Skeletal muscle tissue (tissue), 4 donors: ENCODE data around the gene DDX39A. TPM values are rescaled to one million over a fixed set of nuclear protein-coding genes. Genes with fewer than 3 reads are reported as not detected.
"Not testable (repeated sequence)": the region's sequence is repeated elsewhere in the genome, so short reads cannot be mapped to it uniquely, and the experiment has no call there.

ENCODE experiments used
- H3K27ac ChIP-seq: one replicate; pipeline ENCODE4 v1.7.0; 2013; ENCODE audit warnings: mild to moderate bottlenecking, low read depth, low read length, inconsistent platforms
- H3K27me3 ChIP-seq, 3 donors: one replicate each; pipeline ENCODE4 v1.7.0; 2013; ENCODE audit warnings: low read length in 3 of 3; ENCODE audit not compliant: control insufficient read depth in 3 of 3, insufficient read depth in 3 of 3
- H3K36me3 ChIP-seq, 3 donors: one replicate each; pipeline ENCODE4 v1.7.0; 2013; ENCODE audit warnings: low read length in 3 of 3; ENCODE audit not compliant: control insufficient read depth in 3 of 3, insufficient read depth in 3 of 3
- H3K4me1 ChIP-seq, 3 donors: one replicate each; pipeline ENCODE4 v1.7.0; 2013; ENCODE audit warnings: low read length in 3 of 3, mild to moderate bottlenecking in 3 of 3; ENCODE audit not compliant: control insufficient read depth in 3 of 3, insufficient read depth in 3 of 3
- H3K4me3 ChIP-seq, 3 donors: one replicate each; pipeline ENCODE4 v1.7.0; 2013; ENCODE audit warnings: low read length in 3 of 3
- H3K9ac ChIP-seq, 3 donors: one replicate each; pipeline ENCODE4 v1.7.0; 2013; ENCODE audit warnings: low read length in 3 of 3, mild to moderate bottlenecking in 3 of 3, moderate library complexity in 2 of 3, low read depth in 1 of 3
- H3K9me3 ChIP-seq, 3 donors: one replicate each; pipeline ENCODE4 v1.7.0; 2013; ENCODE audit warnings: low read length in 3 of 3; ENCODE audit not compliant: control insufficient read depth in 3 of 3
- total RNA-seq: library from RNA; depleted of rRNA; stranded (reverse); fragments of >200 nt; gene quantifications from one replicate; pipeline ENCODE4 v1.2.3, GENCODE V29; 2014
- donor health status: Osteomylitis.

Gene DDX39A
- total RNA-seq, 1 donor from 2014 or later: 24.5 TPM

GRCh38 chr19:14402332-14403144 is 16.6 kb downstream of the DDX39A start:
- Histone ChIP-seq H3K4me3 (no peak overlapping the region), H3K27me3 (no peaks in the 10 kb centered on the region), H3K9me3 (no peaks in the 10 kb centered on the region), H3K27ac (no peak overlapping the region), H3K4me1 (peaks cover 3 to 4% (median 4%) of the 10 kb centered on the region in 3 donors), H3K9ac (peak overlapping the region in 1 of 3 donors; percentile 23), H3K36me3 (peaks cover 39 to 52% (median 41%) of the 10 kb centered on the region in 3 donors)

- no peak overlapping the region for H3K27ac ChIP-seq
- H3K4me3 ChIP-seq: no peak overlapping the region
- no peak overlapping the region for H3K9ac ChIP-seq
- peaks cover 34 to 48% (median 36%) of the 10 kb centered on the region in 3 donors for H3K36me3 ChIP-seq
- H3K27me3 ChIP-seq: no peaks in the 10 kb centered on the region
- peaks cover 3 to 4% (median 4%) of the 10 kb centered on the region in 3 donors for H3K4me1 ChIP-seq
- H3K9me3 ChIP-seq: no peaks in the 10 kb centered on the region
Measured at GRCh38 chr19:14401468-14402195, 17.5 kb downstream of the DDX39A start.

- Histone ChIP-seq H3K4me3 (no peak overlapping the region), H3K27ac (no peak overlapping the region), H3K4me1 (no peaks in the 10 kb centered on the region), H3K27me3 (no peaks in the 10 kb centered on the region), H3K36me3 (peaks cover 33 to 50% (median 34%) of the 10 kb centered on the region in 3 donors), H3K9ac (no peak overlapping the region), H3K9me3 (no peaks in the 10 kb centered on the region)
Measured at GRCh38 chr19:14400951-14401431, 18.1 kb downstream of the DDX39A start.

GRCh38 chr19:14397168-14397567 is 22.0 kb downstream of the DDX39A start:
- not testable (repeated sequence) for H3K27me3 ChIP-seq, H3K4me1 ChIP-seq

GRCh38 chr19:14396730-14397129 is 22.4 kb downstream of the DDX39A start:
- H3K36me3 ChIP-seq: peaks cover 31 to 59% (median 34%) of the 10 kb centered on the region in 3 donors
- not testable (repeated sequence) for H3K27ac ChIP-seq, H3K27me3 ChIP-seq, H3K4me1 ChIP-seq, H3K9me3 ChIP-seq, H3K4me3 ChIP-seq, H3K9ac ChIP-seq

More at GRCh38 chr19:14397168-14397567, 22.0 kb downstream of the DDX39A start:
- not testable (repeated sequence) for H3K9ac ChIP-seq, H3K4me3 ChIP-seq, H3K9me3 ChIP-seq, H3K27ac ChIP-seq
- peaks cover 31 to 59% (median 33%) of the 10 kb centered on the region in 3 donors for H3K36me3 ChIP-seq

DNA sequence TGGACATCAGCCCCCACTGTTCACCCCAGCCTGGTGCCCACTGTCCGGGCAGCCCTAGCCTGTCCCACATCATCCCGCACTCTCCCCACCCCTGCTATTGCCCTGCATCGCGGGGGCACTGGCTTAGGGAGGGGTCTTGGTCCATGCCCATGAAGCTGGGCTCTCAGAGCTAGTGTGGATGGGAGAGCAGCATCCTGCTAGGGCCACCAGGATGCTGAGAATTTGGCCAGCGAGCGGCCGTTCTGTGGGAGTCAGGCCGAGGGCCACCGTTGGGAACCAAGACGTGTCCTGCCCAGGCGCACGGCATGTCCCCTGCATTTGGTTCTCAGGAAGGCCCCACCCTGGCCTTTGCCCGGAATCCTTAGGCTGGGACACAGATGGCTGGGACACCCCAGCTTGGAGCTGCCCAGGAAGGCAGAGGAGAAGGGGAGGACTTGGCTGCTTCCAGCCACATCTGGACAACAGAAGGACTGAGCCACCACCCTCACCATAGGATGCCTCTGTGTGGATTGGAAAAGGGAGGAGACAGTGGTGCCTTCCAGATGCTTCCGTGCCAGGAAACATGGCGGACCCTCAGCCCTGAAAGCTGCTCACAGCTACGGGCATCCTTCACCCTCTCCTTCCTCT is 23.3 kb downstream of the DDX39A start:
- no peaks in the 10 kb centered on the region for H3K27me3 ChIP-seq
- no peaks in the 10 kb centered on the region for H3K4me1 ChIP-seq
- no peak overlapping the region for H3K27ac ChIP-seq
- peaks cover 28 to 57% (median 32%) of the 10 kb centered on the region in 3 donors for H3K36me3 ChIP-seq
- H3K9ac ChIP-seq: no peak overlapping the region
- H3K9me3 ChIP-seq: no peaks in the 10 kb centered on the region
- no peak overlapping the region for H3K4me3 ChIP-seq

DNA sequence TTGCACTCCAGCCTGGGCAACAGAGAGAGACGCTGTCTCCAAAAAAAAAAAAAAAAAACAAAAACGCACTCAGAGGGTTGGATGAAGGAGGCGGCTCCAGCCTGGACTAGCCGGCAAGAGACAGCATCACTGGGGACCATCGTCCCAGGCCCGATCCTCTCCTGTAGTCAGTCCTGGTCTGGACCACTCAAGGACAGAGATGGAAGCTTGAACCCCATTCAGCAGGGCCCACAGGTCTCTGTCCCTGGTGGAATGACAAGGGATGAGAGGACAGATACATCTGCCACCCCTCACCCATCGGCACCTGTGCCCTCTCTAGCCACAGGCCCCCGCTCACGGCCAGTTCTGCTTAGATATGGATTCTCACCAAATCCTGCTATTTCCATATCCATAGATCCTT is 23.9 kb downstream of the DDX39A start:
- no peaks in the 10 kb centered on the region for H3K27me3 ChIP-seq
- no peak overlapping the region for H3K9ac ChIP-seq
- no peaks in the 10 kb centered on the region for H3K4me1 ChIP-seq
- peaks cover 31 to 61% (median 36%) of the 10 kb centered on the region in 3 donors for H3K36me3 ChIP-seq
- no peak overlapping the region for H3K4me3 ChIP-seq
- H3K9me3 ChIP-seq: no peaks in the 10 kb centered on the region
- H3K27ac ChIP-seq: no peak overlapping the region

- H3K9ac ChIP-seq: no peak overlapping the region
- H3K9me3 ChIP-seq: no peaks in the 10 kb centered on the region
- H3K27ac ChIP-seq: no peak overlapping the region
- no peak overlapping the region for H3K4me3 ChIP-seq
- H3K4me1 ChIP-seq: no peaks in the 10 kb centered on the region
- H3K36me3 ChIP-seq: peaks cover 31 to 59% (median 36%) of the 10 kb centered on the region in 3 donors
- H3K27me3 ChIP-seq: no peaks in the 10 kb centered on the region
Measured at GRCh38 chr19:14394167-14394566, 25.0 kb downstream of the DDX39A start.

DNA sequence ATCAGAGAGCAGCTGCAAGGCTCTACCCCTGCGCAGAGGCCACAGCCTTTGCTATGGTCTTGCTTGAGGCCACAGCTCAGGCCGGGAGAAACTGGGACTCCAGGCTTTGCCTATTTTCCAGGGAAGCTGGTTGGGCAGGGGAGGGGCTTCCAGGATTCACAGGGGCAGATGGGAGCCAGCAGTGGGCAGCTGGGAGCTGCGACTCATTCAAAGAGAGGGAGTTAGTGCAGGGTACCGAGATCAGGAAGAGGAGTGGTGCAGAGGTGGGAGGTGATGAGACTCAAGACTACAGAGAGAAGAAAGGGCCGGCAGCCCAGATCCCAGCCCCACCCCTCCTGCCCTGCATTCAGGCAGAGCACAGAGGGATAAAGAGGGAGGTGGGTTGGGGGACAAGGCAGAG is 25.8 kb downstream of the DDX39A start:
- no peaks in the 10 kb centered on the region for H3K9me3 ChIP-seq
- no peaks in the 10 kb centered on the region for H3K4me1 ChIP-seq
- peaks cover 29 to 53% (median 40%) of the 10 kb centered on the region in 3 donors for H3K36me3 ChIP-seq

More for the DNA sequence above, 25.8 kb downstream of the DDX39A start:
- Histone ChIP-seq H3K27ac (no peak overlapping the region), H3K9ac (no peak overlapping the region), H3K27me3 (no peaks in the 10 kb centered on the region), H3K4me3 (no peak overlapping the region)
